B cell (primary cell): ENCODE results near the gene RIT2. TPM values are rescaled to one million over a fixed set of nuclear protein-coding genes. Genes with fewer than 3 reads are reported as not detected.

ENCODE experiments used
- ATAC-seq: fragments of 200-7000 bp; cut with Tn5 transposase; one replicate; pipeline ENCODE4 v1.10.0; 2021; ENCODE audit warnings: low read depth, mild to moderate bottlenecking, moderate number of reproducible peaks, moderate library complexity
- CTCF ChIA-PET: fragments of 350-600 bp; sonication (Branson Sonifier 250); formaldehyde crosslinking; loops from one replicate; lab custom pipeline; 2021; ENCODE audit warnings: antibody characterized with exemption, inconsistent platforms; lab: Charles Lee
- POLR2A ChIA-PET: fragments of 350-600 bp; sonication (Branson Sonifier 250); formaldehyde crosslinking; loops from one replicate; lab custom pipeline; 2021; ENCODE audit warnings: antibody characterized with exemption; lab: Charles Lee
- DNase-seq: peaks from one replicate; pipeline ENCODE4 v3.0.0; 2013
- H2AFZ ChIP-seq: 2 replicates; pipeline ENCODE4 v1.6.1; 2012; ENCODE audit warnings: mild to moderate bottlenecking, low read depth, low read length; ENCODE audit not compliant: insufficient read depth, poor library complexity, severe bottlenecking
- H3K27ac ChIP-seq, 2 donors: 1 replicate in 1 of 2; 2 replicates in 1 of 2; pipeline ENCODE4 v1.5.1; 2012 to 2013; ENCODE audit warnings: low read length in 2 of 2, mild to moderate bottlenecking in 2 of 2, moderate library complexity in 1 of 2
- H3K27me3 ChIP-seq, 4 experiments: fragments of 200-600 bp in 1 of 4; sonication (generic) in 1 of 4; replicated peaks in 1 of 4; 1 replicate in 2 of 4; 2 replicates in 2 of 4; pipeline versions ENCODE4 v1.6.1 to v1.7.0; 2013 to 2016; ENCODE audit warnings: low read length in 3 of 4, mild to moderate bottlenecking in 2 of 4, mixed read lengths in 1 of 4, moderate library complexity in 1 of 4; ENCODE audit not compliant: insufficient read depth in 4 of 4, control insufficient read depth in 3 of 4; ENCODE audit errors: control extremely low read depth in 1 of 4
- H3K36me3 ChIP-seq, 2 experiments: replicated peaks in 1 of 2; 1 replicate in 1 of 2; 2 replicates in 1 of 2; pipeline versions ENCODE4 v1.6.1 to v1.7.1; 2013; ENCODE audit warnings: low read length in 1 of 2; ENCODE audit not compliant: insufficient read depth in 2 of 2, control insufficient read depth in 1 of 2; ENCODE audit errors: control extremely low read depth in 1 of 2, extremely low read depth in 1 of 2
- H3K4me1 ChIP-seq, 2 donors: fragments of 200-600 bp in 1 of 2; sonication (generic) in 1 of 2; 1 replicate in 1 of 2; 2 replicates in 1 of 2; pipeline versions ENCODE4 v1.5.1 to v1.6.1; 2013 to 2017; ENCODE audit warnings: low read length in 2 of 2; ENCODE audit not compliant: control insufficient read depth in 2 of 2, insufficient read depth in 2 of 2
- H3K4me2 ChIP-seq: replicated peaks from 2 replicates; pipeline ENCODE3; 2012; ENCODE audit warnings: mild to moderate bottlenecking, low read depth, low read length; ENCODE audit not compliant: poor library complexity, severe bottlenecking
- H3K4me3 ChIP-seq, 5 experiments: fragments of 200-600 bp in 1 of 5; sonication (generic) in 1 of 5; 1 replicate in 3 of 5; 2 replicates in 2 of 5; pipeline versions ENCODE4 v1.5.1 to v1.7.0; 2011 to 2016; ENCODE audit warnings: low read length in 4 of 5, mild to moderate bottlenecking in 4 of 5, low read depth in 2 of 5, control low read depth in 1 of 5, moderate library complexity in 1 of 5; ENCODE audit not compliant: insufficient read depth in 1 of 5; ENCODE audit errors: control extremely low read depth in 1 of 5, extremely low read depth in 1 of 5
- H3K79me2 ChIP-seq: fragments of 200-600 bp; sonication (generic); one replicate; pipeline ENCODE4 v1.6.0; 2016; ENCODE audit warnings: low read length; ENCODE audit not compliant: control insufficient read depth, insufficient read depth
- H3K9ac ChIP-seq: fragments of 200-600 bp; sonication (generic); 2 replicates; pipeline ENCODE4 v1.6.1; 2017; ENCODE audit warnings: mild to moderate bottlenecking, low read length, moderate library complexity
- H3K9me3 ChIP-seq, 3 donors: one replicate each; pipeline versions ENCODE4 v1.6.1 to v1.7.1; 2013; ENCODE audit warnings: low read length in 2 of 3; ENCODE audit not compliant: control insufficient read depth in 2 of 3, insufficient read depth in 1 of 3; ENCODE audit errors: control extremely low read depth in 1 of 3
- H4K20me1 ChIP-seq: 2 replicates; pipeline ENCODE4 v1.6.0; 2012; ENCODE audit warnings: mild to moderate bottlenecking, low read length; ENCODE audit not compliant: insufficient read depth, control insufficient read depth, poor library complexity, severe bottlenecking
- H3K27ac Mint-ChIP-seq: one replicate; pipeline ENCODE4 v1.8.0; 2021; ENCODE audit warnings: mixed read lengths
- H3K27me3 Mint-ChIP-seq: one replicate; pipeline ENCODE4 v1.8.0; 2021; ENCODE audit warnings: mixed read lengths
- H3K4me1 Mint-ChIP-seq: one replicate; pipeline ENCODE4 v1.8.0; 2021; ENCODE audit warnings: mixed read lengths
- H3K4me3 Mint-ChIP-seq: one replicate; pipeline ENCODE4 v1.8.0; 2021; ENCODE audit warnings: mixed read lengths
- H3K9me3 Mint-ChIP-seq: one replicate; pipeline ENCODE4 v1.8.0; 2022; ENCODE audit warnings: mixed read lengths; ENCODE audit not compliant: insufficient read depth
- CTCF ChIP-seq: fragments of 200-600 bp; IDR thresholded peaks from one replicate; pipeline ENCODE4 v1.8.0; 2022; ENCODE audit warnings: antibody characterized with exemption, mild to moderate bottlenecking
- EZH2 ChIP-seq: IDR thresholded peaks from 2 replicates; pipeline ENCODE4 v1.6.1; 2012; ENCODE audit warnings: borderline replicate concordance, low read depth, mild to moderate bottlenecking, moderate library complexity, low read length; ENCODE audit not compliant: insufficient read depth, poor library complexity, severe bottlenecking
- WGBS: methylation state at CpG from one replicate; pipeline ENCODE4 v1.1.5; 2013; ENCODE audit warnings: missing lambda C conversion rate; ENCODE audit not compliant: insufficient coverage; 5-methylcytosine and 5-hydroxymethylcytosine counted together
- intact Hi-C: fragments of 100-400 bp; cut with micrococcal nuclease; formaldehyde crosslinking; loops from one replicate; pipeline ENCODE4 v1.10.0; 2022
- polyA plus RNA-seq: library from polyadenylated mRNA; depleted of rRNA; stranded (reverse); fragments of >200 nt; gene quantifications from 2 replicates; pipeline ENCODE4 v1.2.3, GENCODE V29; 2012
- total RNA-seq, 2 donors: library from RNA; stranded (reverse); fragments of 120-200 nt in 1 of 2; gene quantifications; 1 replicate in 1 of 2; 2 replicates in 1 of 2; pipeline versions ENCODE4 v1.2.3 to v1.2.4, GENCODE V29; 2013 to 2022

Gene RIT2
- total and polyA plus RNA-seq, 2 donors (not counting 1 experiment from before 2014, with no cell fraction given) = not detected

GRCh38 chr18:42706029-42706608, 409.4 kb downstream of the RIT2 start:
- DNase-seq (no peak), ATAC-seq (no peak)
- intact Hi-C loops = no loop called here
- no peak overlapping the region for H3K4me2 ChIP-seq
- H3K4me1 ChIP-seq = no peaks in the 10 kb centered on the region
- ChIA-PET POLR2A (no interaction called here), CTCF (no interaction called here)
- no peaks in the 10 kb centered on the region for H4K20me1 ChIP-seq
- H3K27me3 Mint-ChIP-seq = no peaks in the 10 kb centered on the region
- H3K9ac ChIP-seq = no peak overlapping the region
- no peaks in the 10 kb centered on the region for H3K9me3 ChIP-seq
- H3K27me3 ChIP-seq = no peaks in the 10 kb centered on the region
- no peak overlapping the region for H3K4me3 Mint-ChIP-seq
- no peaks in the 10 kb centered on the region for H3K36me3 ChIP-seq
- H3K4me1 Mint-ChIP-seq = no peaks in the 10 kb centered on the region
- H2AFZ ChIP-seq = no peak overlapping the region
- H3K9me3 Mint-ChIP-seq = no peaks in the 10 kb centered on the region
- H3K27ac ChIP-seq = no peak overlapping the region
- 83% methylated on average over 1 of the region's 4 CpGs for WGBS
- no peaks in the 10 kb centered on the region for H3K79me2 ChIP-seq
- no peak for TF ChIP-seq CTCF
- no peak for TF ChIP-seq EZH2
- no peak overlapping the region for H3K27ac Mint-ChIP-seq
- H3K4me3 ChIP-seq = no peak overlapping the region

Other genes with a start within 250 kb of the RIT2 start
- not detected in 2 replicates for gene SYT4, start 161.8 kb upstream of the RIT2 start, total RNA-seq
- not detected in 2 replicates for gene SYT4, start 161.8 kb upstream of the RIT2 start, polyA plus RNA-seq